GM12878 (cell line): Measurements from ENCODE around the gene LAYN. TPM values are rescaled to one million over a fixed set of nuclear protein-coding genes. Genes with fewer than 3 reads are reported as not detected.
A peak's percentile ranks its signal among the peaks of the same experiment; 100 is the strongest.

Experiments
- ATAC-seq: fragments of 200-7000 bp; cut with Tn5 transposase; 3 replicates; pipeline ENCODE4 v1.9.1; 2020; ENCODE audit warnings: mild to moderate bottlenecking, moderate library complexity
- BruUV-seq: library from RNA; stranded (reverse); fragments of 400-500 nt; replicated peaks from 2 replicates; lab custom pipeline; 2021; lab: Mats Ljungman, UMichigan
- CTCF ChIA-PET: fragments of 300-600 bp; sonication (Branson Sonifier 250); formaldehyde crosslinking; extraction: SDS; loops from one replicate; lab custom pipeline; 2021; ENCODE audit warnings: inconsistent platforms; lab: Yijun Ruan, JAX
- POLR2A ChIA-PET: fragments of 350-600 bp; formaldehyde crosslinking; extraction: SDS; loops from one replicate; lab custom pipeline; 2021; ENCODE audit warnings: inconsistent platforms; lab: Charles Lee
- RAD21 ChIA-PET: fragments of 300-600 bp; sonication (Branson Sonifier 250); formaldehyde crosslinking; loops from one replicate; lab custom pipeline; 2023; ENCODE audit warnings: antibody characterized with exemption; ENCODE audit not compliant: unreplicated experiment; lab: Charles Lee
- SMC1A ChIA-PET: fragments of 300-600 bp; sonication (Branson Sonifier 250); formaldehyde crosslinking; loops from one replicate; lab custom pipeline; 2023; ENCODE audit not compliant: unreplicated experiment, uncharacterized antibody; lab: Charles Lee
- DNase-seq: peaks from one replicate; pipeline ENCODE4 v3.0.0-alpha.2; 2011; ENCODE audit warnings: low read depth, low spot score
- FAIRE-seq: peaks from 3 replicates; lab custom pipeline; 2011; peaks lifted over from hg19 to GRCh38; lab: Jason Lieb, UNC
- H2AFZ ChIP-seq: 2 replicates; pipeline ENCODE4 v1.6.0; 2011; ENCODE audit warnings: low read depth, low read length, control low read depth; ENCODE audit not compliant: control insufficient read depth
- H3K27ac ChIP-seq: 2 replicates; pipeline ENCODE4 v1.5.1; 2011; ENCODE audit warnings: control low read depth; ENCODE audit not compliant: control insufficient read depth, insufficient read depth
- H3K27me3 ChIP-seq, 2 experiments: replicated peaks in 1 of 2; 2 replicates each; pipeline versions ENCODE4 v1.6.0 to v1.6.1; 2011; ENCODE audit warnings: low read length in 1 of 2; ENCODE audit not compliant: control insufficient read depth in 2 of 2, insufficient read depth in 2 of 2
- H3K36me3 ChIP-seq, 2 experiments: 2 replicates each; pipeline ENCODE4 v1.5.1; 2011; ENCODE audit warnings: low read length in 1 of 2; ENCODE audit not compliant: control insufficient read depth in 2 of 2, insufficient read depth in 2 of 2
- H3K4me1 ChIP-seq: 2 replicates; pipeline ENCODE4 v1.6.1; 2011; ENCODE audit warnings: mild to moderate bottlenecking, low read length, moderate library complexity, mixed read lengths; ENCODE audit not compliant: control insufficient read depth, insufficient read depth
- H3K4me2 ChIP-seq: 2 replicates; pipeline ENCODE4 v1.6.0; 2011; ENCODE audit warnings: control low read depth; ENCODE audit not compliant: control insufficient read depth, insufficient read depth
- H3K4me3 ChIP-seq: fragments of 200-600 bp; sonication (generic); 2 replicates; pipeline ENCODE4 v1.5.1; 2016
- H3K79me2 ChIP-seq: 2 replicates; pipeline ENCODE4 v1.6.0; 2011; ENCODE audit warnings: low read length; ENCODE audit not compliant: control insufficient read depth, insufficient read depth
- H3K9ac ChIP-seq: 2 replicates; pipeline ENCODE4 v1.8.0; 2011; ENCODE audit warnings: low read length, control low read depth, mixed read lengths; ENCODE audit not compliant: control insufficient read depth, insufficient read depth
- H3K9me3 ChIP-seq: replicated peaks from 3 replicates; pipeline ENCODE4 v1.5.1; 2011; ENCODE audit warnings: mild to moderate bottlenecking, low read length; ENCODE audit not compliant: control insufficient read depth, insufficient read depth
- H4K20me1 ChIP-seq: 2 replicates; pipeline ENCODE4 v1.6.0; 2011; ENCODE audit not compliant: control insufficient read depth, insufficient read depth
- ASH2L ChIP-seq: fragments of 300-600, 200-600 bp; sonication (generic); IDR thresholded peaks from 2 replicates; pipeline ENCODE4 v1.6.1; 2017; ENCODE audit warnings: low read depth, mild to moderate bottlenecking, borderline replicate concordance
- BRCA1 ChIP-seq: IDR thresholded peaks from 2 replicates; pipeline ENCODE4 v1.6.1; 2011; ENCODE audit warnings: low read depth, low read length, improper control_type of control experiment
- EGR1 ChIP-seq, 2 experiments: IDR thresholded peaks; 1 replicate in 1 of 2; 2 replicates in 1 of 2; pipeline ENCODE4 v1.6.1; 2011 to 2012; ENCODE audit warnings: low read depth in 2 of 2, low read length in 2 of 2, borderline replicate concordance in 1 of 2, mild to moderate bottlenecking in 1 of 2, moderate library complexity in 1 of 2
- MYB ChIP-seq: fragments of 150-350 bp; IDR thresholded peaks from 2 replicates; pipeline ENCODE4 v1.6.1; 2014; ENCODE audit warnings: mild to moderate bottlenecking, low read depth, low read length, borderline replicate concordance
- NFYB ChIP-seq: IDR thresholded peaks from 2 replicates; pipeline ENCODE4 v1.6.1; 2011; ENCODE audit warnings: low read depth, mild to moderate bottlenecking, low read length, improper control_type of control experiment, moderate library complexity; ENCODE audit not compliant: insufficient read depth
- NR2C1 ChIP-seq: fragments of 450-650 bp; IDR thresholded peaks from 2 replicates; pipeline ENCODE4 v1.6.1; 2017; ENCODE audit warnings: antibody characterized with exemption, mild to moderate bottlenecking, moderate library complexity
- PML ChIP-seq: IDR thresholded peaks from 2 replicates; pipeline ENCODE4 v1.6.1; 2012; ENCODE audit warnings: low read length, inconsistent platforms
- RB1 ChIP-seq: fragments of 450-650 bp; formaldehyde crosslinking; IDR thresholded peaks from 2 replicates; pipeline ENCODE4 v1.6.1; 2017; ENCODE audit warnings: mild to moderate bottlenecking, borderline replicate concordance
- STAT3 ChIP-seq: IDR thresholded peaks from 2 replicates; pipeline ENCODE4 v1.6.1; 2011; ENCODE audit warnings: low read depth, low read length, improper control_type of control experiment
- SUPT20H ChIP-seq: IDR thresholded peaks from 2 replicates; pipeline ENCODE4 v1.6.1; 2011; ENCODE audit warnings: low read depth, mild to moderate bottlenecking, low read length, moderate library complexity, borderline replicate concordance; ENCODE audit not compliant: control insufficient read depth
- TBL1XR1 ChIP-seq: IDR thresholded peaks from 2 replicates; pipeline ENCODE4 v1.6.1; 2012; ENCODE audit warnings: low read depth, low read length, improper control_type of control experiment
- TCF12 ChIP-seq: IDR thresholded peaks from 2 replicates; pipeline ENCODE4 v1.6.1; 2011; ENCODE audit warnings: low read depth, mild to moderate bottlenecking, low read length
- ZNF207 ChIP-seq: fragments of 450-650 bp; IDR thresholded peaks from 2 replicates; pipeline ENCODE4 v1.6.1; 2014; ENCODE audit warnings: antibody characterized with exemption, mild to moderate bottlenecking, borderline replicate concordance
- ZZZ3 ChIP-seq: IDR thresholded peaks from 2 replicates; pipeline ENCODE4 v1.6.1; 2011; ENCODE audit warnings: low read depth; ENCODE audit not compliant: control insufficient read depth, insufficient read length
- WGBS: methylation state at CpG from one replicate; pipeline ENCODE4 v1.1.6; 2016; ENCODE audit warnings: low lambda C conversion rate; ENCODE audit not compliant: insufficient replicate concordance, insufficient coverage; ENCODE audit errors: missing lambda C conversion rate; 5-methylcytosine and 5-hydroxymethylcytosine counted together
- in situ Hi-C: fragments of 300-500 bp; cut with MboI; formaldehyde crosslinking; loops from 9 replicates; pipeline ENCODE4 v1.14.3; 2018; ENCODE audit warnings: mixed read lengths
- intact Hi-C: fragments of 100-400 bp; cut with micrococcal nuclease; formaldehyde crosslinking; loops from one replicate; pipeline ENCODE4 v1.14.2; 2022; ENCODE audit not compliant: unreplicated experiment
- polyA plus RNA-seq, 11 experiments: library from polyadenylated mRNA; depleted of rRNA in 4 of 11; unstranded in 6 of 11; stranded (reverse) in 5 of 11; fragments of >200 nt; fragmentation: Nextera tagmentation in 4 of 11; fragmentation: Illumina TruSeq in 1 of 11; extraction: Ambion mirVana in 4 of 11; extraction: Trizol in 1 of 11; gene quantifications; 1 replicate in 1 of 11; 2 replicates in 10 of 11; pipeline versions ENCODE4 v1.2.1 to v1.2.3, GENCODE V29; 2011 to 2016; ENCODE audit warnings: inconsistent platforms in 2 of 11, missing spikeins in 2 of 11, low read depth in 1 of 11
- total RNA-seq, 4 experiments: library from RNA; depleted of rRNA in 3 of 4; stranded (reverse); fragments of >200 nt in 3 of 4; fragmentation: Illumina TruSeq in 1 of 4; extraction: Trizol in 1 of 4; gene quantifications; 2 replicates each; pipeline versions ENCODE4 v1.2.1 to v1.2.3, GENCODE V29; 2013 to 2021
- TF ChIP-seq, protein P1 (sequence below): IDR thresholded peaks from 2 replicates; pipeline ENCODE4 v1.6.1; 2012; ENCODE audit warnings: low read depth, low read length, improper control_type of control experiment
- TF ChIP-seq, protein P2 (sequence below), 3 experiments: IDR thresholded peaks in 2 of 3; conservative IDR thresholded peaks in 1 of 3; 2 replicates each; pipeline ENCODE4 v1.5.1; 2011; ENCODE audit warnings: low read depth in 3 of 3, low read length in 3 of 3, mild to moderate bottlenecking in 3 of 3, control low read depth in 2 of 3, moderate library complexity in 2 of 3, inconsistent platforms in 1 of 3, mixed read lengths in 1 of 3; ENCODE audit not compliant: control insufficient read depth in 2 of 3, insufficient read depth in 1 of 3; ENCODE audit errors: extremely low read depth in 1 of 3
- TF ChIP-seq, protein P3 (sequence below): fragments of 450-650 bp; IDR thresholded peaks from 2 replicates; pipeline ENCODE4 v1.6.1; 2018; ENCODE audit warnings: mild to moderate bottlenecking, low read depth, moderate library complexity; ENCODE audit not compliant: partially characterized antibody

The LAYN gene
- total and polyA plus RNA-seq, 10 of the 15 experiments (the other 5 are each of a cell fraction or from before 2014, with no cell fraction given), result 0.06 to 0.14 (median 0.10) TPM; not detected in 7

DNA sequence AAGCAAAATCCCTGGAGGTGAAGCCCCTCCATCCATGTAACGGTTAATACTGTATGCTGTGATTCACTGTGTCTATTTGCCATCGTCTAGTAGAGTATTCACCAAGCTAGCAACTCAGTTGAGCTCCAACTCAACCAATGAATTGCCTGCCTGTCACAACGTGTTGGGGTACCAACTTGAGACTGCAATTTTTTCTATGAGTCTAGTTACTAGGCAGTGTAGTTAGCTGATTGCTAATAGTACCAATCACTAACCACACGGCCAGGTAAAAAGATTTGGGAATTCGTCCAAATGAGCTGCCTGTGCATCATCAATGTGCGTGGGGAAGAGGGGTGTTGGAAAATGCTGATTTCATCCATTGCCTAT is 27.3 kb upstream of the LAYN start:
- no peak for FAIRE-seq

More for the DNA sequence above, 27.3 kb upstream of the LAYN start:
- TF ChIP-seq RB1 (no peak), BRCA1 (no peak), NR2C1 (no peak), STAT3 (no peak), EGR1 (IDR thresholded peaks at IDR 0.05; ENCODE audit: borderline replicate concordance in 1 of 2, low read depth in 2 of 2, low read length in 2 of 2) (no peak), MYB (no peak), SUPT20H (no peak), ASH2L (no peak), TCF12 (no peak), TBL1XR1 (no peak), ZNF207 (no peak), PML (no peak), ZZZ3 (no peak), NFYB (no peak)
- TF ChIP-seq, protein P1, sequence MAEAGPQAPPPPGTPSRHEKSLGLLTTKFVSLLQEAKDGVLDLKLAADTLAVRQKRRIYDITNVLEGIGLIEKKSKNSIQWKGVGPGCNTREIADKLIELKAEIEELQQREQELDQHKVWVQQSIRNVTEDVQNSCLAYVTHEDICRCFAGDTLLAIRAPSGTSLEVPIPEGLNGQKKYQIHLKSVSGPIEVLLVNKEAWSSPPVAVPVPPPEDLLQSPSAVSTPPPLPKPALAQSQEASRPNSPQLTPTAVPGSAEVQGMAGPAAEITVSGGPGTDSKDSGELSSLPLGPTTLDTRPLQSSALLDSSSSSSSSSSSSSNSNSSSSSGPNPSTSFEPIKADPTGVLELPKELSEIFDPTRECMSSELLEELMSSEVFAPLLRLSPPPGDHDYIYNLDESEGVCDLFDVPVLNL, result no peak
- TF ChIP-seq, protein P2, sequence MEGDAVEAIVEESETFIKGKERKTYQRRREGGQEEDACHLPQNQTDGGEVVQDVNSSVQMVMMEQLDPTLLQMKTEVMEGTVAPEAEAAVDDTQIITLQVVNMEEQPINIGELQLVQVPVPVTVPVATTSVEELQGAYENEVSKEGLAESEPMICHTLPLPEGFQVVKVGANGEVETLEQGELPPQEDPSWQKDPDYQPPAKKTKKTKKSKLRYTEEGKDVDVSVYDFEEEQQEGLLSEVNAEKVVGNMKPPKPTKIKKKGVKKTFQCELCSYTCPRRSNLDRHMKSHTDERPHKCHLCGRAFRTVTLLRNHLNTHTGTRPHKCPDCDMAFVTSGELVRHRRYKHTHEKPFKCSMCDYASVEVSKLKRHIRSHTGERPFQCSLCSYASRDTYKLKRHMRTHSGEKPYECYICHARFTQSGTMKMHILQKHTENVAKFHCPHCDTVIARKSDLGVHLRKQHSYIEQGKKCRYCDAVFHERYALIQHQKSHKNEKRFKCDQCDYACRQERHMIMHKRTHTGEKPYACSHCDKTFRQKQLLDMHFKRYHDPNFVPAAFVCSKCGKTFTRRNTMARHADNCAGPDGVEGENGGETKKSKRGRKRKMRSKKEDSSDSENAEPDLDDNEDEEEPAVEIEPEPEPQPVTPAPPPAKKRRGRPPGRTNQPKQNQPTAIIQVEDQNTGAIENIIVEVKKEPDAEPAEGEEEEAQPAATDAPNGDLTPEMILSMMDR (IDR thresholded peaks at IDR 0.05 in 2 of 3, conservative IDR thresholded peaks at IDR 0.05 in 1 of 3; ENCODE audit: control insufficient read depth in 2 of 3, extremely low read depth in 1 of 3, insufficient read depth in 1 of 3, low read depth in 3 of 3, low read length in 3 of 3), result no peak
- TF ChIP-seq, protein P3, sequence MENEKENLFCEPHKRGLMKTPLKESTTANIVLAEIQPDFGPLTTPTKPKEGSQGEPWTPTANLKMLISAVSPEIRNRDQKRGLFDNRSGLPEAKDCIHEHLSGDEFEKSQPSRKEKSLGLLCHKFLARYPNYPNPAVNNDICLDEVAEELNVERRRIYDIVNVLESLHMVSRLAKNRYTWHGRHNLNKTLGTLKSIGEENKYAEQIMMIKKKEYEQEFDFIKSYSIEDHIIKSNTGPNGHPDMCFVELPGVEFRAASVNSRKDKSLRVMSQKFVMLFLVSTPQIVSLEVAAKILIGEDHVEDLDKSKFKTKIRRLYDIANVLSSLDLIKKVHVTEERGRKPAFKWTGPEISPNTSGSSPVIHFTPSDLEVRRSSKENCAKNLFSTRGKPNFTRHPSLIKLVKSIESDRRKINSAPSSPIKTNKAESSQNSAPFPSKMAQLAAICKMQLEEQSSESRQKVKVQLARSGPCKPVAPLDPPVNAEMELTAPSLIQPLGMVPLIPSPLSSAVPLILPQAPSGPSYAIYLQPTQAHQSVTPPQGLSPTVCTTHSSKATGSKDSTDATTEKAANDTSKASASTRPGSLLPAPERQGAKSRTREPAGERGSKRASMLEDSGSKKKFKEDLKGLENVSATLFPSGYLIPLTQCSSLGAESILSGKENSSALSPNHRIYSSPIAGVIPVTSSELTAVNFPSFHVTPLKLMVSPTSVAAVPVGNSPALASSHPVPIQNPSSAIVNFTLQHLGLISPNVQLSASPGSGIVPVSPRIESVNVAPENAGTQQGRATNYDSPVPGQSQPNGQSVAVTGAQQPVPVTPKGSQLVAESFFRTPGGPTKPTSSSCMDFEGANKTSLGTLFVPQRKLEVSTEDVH, result no peak
- Histone ChIP-seq H3K9ac (no peak overlapping the region), H3K36me3 (no peaks in the 10 kb centered on the region), H3K9me3 (no peaks in the 10 kb centered on the region), H4K20me1 (no peaks in the 10 kb centered on the region), H3K79me2 (no peaks in the 10 kb centered on the region), H3K4me1 (no peaks in the 10 kb centered on the region), H3K4me3 (no peak overlapping the region), H3K27ac (no peak overlapping the region), H3K4me2 (no peak overlapping the region), H2AFZ (no peak overlapping the region), H3K27me3 (peaks cover 2 to 10% of the 10 kb centered on the region in 2 experiments; a peak in 3 of 4 replicates)
- ChIA-PET POLR2A (interaction anchor here (0.9 kb wide), 1 partner anchor 20 kb away, joined by 4 read pairs; no protein-coding TSS in a partner anchor), CTCF (no interaction called here), RAD21 (interaction anchor here (0.5 to 0.9 kb wide), 2 partner anchors 232 to 357 kb away, joined by 3 read pairs; no protein-coding TSS in a partner anchor), SMC1A (interaction anchor here (1.4 kb wide), 1 partner anchor 11 kb away, joined by 3 read pairs; no protein-coding TSS in a partner anchor)
- intact Hi-C loops, result no loop called here
- 44% methylated on average over 6 of the region's 6 CpGs for WGBS
- no peak for DNase-seq
- BruUV-seq, result no TSS peak
- ATAC-seq, result peak; percentile 44
- in situ Hi-C loops, result no loop called here
